ENCODE data around the gene EIF5A.

Gene EIF5A

DNA sequence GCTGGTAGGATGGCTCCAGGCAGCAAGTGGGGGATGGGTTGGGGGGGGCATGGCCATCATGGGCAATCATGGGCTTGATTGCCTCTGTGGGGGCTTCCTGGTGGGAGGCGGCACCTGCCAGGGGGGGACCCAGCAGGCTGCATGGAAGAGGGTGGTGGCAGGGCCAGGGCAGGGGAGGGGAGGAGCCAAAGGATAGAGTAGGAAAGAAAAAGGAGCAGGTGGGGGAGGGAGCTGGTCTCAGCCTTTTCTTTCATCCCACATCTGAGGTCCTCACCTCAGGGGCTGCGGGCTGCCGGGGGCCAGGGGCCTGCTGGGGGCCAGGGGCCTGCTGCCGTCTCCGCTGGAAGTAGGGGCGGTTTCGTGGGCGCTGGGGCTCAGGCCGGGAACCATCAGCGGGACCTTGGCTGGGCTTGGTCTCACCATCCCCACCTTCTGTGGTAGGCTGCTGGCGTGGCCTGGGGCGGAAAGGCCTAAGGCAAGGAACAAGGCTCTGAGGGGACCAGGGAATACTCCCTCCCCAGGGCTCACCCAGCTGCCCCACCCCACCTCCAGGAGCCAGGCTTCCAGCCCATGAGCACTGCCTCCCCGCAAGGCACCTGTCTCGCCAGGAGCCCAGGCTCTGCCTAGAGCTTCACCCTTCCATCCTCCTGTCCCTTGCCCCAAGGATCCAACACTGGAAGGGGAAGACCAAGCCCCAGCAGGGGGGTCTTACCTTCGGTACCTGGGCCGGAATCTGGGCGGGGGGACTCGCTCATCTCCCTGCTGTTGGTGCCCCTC, 18.0 kb upstream of the EIF5A start:
- DNase-seq = no peak

DNA sequence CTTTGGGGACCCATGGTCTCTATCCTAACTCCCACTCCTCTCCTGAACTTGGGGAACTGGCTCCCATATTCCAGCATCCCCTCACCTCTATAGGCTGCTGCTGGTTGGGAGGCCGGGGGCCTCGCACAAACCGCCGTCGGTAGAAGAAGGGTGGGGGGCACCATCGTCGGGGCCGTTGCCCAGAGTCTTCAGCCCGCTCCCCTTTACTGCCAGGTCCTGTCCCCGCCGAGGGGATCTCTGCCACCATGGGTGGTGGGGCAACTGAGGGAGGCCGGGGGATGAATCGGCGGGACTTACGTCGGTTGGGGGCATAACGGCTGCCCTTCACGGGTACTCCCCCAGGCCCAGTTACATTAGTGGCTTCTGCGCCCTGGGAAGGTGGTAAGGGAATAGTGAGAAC, 17.3 kb upstream of the EIF5A start:
- DNase-seq = no peak

DNA sequence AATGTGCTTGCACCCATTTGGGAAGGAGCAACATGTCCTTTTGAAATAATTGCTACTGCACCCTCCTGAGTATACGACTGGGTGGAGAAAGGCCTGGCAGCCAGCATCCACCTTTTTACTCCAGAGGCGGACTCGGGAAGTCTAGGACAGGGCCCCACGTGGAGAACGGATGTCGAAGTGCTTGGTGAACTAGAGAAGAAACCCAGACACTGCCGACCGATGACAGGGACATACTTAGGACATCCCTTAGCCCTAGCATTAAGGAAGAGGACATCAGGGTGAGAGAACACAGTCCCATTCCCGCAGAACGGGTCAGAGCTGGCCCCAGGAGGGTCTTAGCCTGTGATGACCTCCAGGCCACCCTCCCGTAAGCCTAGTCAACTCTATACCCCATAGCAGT, 16.7 kb upstream of the EIF5A start:
- no peak for DNase-seq

DNA sequence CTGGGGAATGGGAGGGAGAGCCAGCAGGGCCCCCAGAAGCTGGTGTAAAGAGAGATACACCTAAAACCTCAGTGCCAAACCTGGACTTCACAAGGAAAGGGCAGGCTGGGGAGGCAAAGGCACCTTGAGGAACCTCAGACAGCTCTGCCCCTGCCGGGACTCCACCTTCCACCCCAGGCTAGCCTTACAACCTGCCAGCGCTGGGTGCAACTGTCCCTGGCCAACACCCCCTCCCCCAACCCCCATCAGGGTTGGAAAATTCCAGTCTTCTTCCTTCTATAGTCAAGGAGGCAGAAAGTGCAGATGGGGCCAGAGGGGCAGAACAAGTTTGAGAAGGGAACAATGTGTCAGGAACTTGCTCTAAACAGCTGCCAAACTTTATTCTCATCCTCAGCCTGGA, 15.2 kb upstream of the EIF5A start:
- DNase-seq = no peak

DNA sequence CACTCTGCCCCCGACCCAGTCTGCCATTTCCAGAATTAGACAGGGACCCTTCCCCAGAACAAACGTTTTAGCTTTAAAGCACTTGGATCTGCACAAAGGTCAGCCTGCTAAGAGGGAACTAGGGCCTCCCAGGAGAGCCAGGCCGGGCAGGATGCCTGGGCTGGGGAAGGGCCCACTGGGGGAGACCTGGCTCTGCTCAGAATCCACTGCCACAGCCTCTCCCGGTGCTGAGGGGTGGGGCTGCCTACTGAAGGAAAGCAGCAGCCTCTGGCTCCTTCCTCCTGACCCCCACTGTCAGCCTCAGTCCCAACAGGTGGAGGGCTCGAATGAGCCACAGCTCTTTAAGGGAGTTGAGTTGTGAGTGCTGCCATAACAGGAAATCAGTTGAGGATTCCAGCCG, 14.7 kb upstream of the EIF5A start:
- no peak for DNase-seq

DNA sequence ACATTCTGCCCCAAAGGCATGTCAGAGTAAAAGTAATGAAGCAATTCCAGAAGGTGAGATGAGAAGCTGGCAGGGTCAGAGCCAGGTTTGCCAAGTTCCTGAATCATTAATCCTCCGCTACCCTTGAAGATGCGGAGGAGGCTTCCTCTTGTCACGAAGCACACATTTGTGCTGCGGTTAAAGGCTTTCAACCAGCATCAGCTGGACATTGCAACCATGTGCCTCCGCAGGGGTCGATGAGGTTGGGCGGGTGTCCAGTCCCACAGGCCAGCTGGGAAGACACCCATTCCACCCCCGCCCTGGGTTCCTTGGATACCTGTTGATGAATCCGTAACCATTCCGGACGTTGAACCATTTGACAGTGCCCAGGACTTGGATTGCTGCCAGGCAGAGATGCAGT, 14.3 kb upstream of the EIF5A start:
- DNase-seq = no peak

DNA sequence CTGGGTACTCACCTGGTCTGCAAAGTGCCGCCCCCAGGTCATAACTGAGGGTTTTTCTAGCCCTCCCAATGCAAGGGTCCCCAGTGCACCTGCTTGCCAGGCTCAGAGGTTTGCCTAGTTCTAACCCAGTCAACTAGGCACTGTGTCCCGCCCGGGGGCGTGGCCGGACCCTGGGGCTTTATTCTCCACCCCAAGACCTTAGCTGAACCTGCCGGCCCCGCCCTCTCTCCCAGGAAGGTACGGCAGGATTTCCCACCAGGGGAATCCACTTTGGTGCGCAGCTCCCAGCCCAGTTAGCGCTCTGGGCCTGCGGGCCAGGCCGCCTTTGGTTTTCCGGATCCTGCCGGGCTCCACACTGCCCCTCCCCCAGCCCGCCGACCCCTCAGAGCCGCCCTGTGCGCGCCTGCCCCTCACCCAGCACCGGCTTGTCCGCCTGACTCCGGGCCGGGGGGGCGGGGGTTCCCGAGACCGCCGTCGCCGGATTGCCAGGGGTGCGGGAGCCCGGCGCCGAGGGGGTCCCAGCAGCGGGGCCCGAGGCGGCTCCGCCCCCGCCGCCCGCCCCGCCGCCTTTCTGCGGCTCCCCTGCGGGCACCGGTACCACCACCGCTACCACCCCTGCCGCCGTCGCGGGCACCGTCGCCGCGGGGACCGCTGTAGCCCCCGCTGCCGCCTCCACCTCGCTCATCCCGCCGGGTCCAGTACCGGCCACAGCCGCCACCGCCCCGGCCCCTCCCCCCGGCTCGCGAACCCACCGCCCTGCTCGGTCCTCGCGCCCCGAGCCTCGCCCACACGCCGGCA, 13.4 kb upstream of the EIF5A start:
- DNase-seq = no peak

DNA sequence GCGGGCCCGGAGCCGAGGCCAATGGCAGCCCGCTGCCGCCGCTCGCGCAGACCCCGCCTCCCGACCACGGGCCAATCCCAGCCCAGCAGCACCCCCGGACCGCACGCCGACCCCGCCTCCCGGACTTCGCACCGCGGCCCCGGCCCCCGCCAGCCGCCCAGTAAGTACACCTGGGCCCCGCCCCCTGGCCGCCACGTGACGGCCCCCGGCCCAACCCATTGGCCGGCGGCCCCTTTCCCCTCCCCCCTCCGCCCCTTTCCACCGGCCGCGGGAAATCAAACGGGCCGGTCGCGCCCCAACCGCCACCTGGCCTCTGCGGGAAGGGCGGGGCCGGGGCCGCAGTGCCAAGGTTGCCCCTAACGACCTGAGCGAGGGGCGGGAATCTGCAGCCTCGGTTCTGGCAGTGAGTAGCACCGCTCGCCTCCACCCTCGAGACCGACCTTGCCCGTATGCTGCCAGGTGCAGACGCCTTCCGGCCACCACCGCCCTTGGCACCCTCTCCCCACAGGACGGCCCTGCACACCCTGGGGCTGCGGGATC, 12.7 kb upstream of the EIF5A start, which contains the start of gene YBX2:
TSS of gene YBX2 (minus strand) at position 26 of the 540 bp plus-strand sequence. CDS start 139 bp downstream, outside the sequence.
- peak; percentile 58 for DNase-seq

DNA sequence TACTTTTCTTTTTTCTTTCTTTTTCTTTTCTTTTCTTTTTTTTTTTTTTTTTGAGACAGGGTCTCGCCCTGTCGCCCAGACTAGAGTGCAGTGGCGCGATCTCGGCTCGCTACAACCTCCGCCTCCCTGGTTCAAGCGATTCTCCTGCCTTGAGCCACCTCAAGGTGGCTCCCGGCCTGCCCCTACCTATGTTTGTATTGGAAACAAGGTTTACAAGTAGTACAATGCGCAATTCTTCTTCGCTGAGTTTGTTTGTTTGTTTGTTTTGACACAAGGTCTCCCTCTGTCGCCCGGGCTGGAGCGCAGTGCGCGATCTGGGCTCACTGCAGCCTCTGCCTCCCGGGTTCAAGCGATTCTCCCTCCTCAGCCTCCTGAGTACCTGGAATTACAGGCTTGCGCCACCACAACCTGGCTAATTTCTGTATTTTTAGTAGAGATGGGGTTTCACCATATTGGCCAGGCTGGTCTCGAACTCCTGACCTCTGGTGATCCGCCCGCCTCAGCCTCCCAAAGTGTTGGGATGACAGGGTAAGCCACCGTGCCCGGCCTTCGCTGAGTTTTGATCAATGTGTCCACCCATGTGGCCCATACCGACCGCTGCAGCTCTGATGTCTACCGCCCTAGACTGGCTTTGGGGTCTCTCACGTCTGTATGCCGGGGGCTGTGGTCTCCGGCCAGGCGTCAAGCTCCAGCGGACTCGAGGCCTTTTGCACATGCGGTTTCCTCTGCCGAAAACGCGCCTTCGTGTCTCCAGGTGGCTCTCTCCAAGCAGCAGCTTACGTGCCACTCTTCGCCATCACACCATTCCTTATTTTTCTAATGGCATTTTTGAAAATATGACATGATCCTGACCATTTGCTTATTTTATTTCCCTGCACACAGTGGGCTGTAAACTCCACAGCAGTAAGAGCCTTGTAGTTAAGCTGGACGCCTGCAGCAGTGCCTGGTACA, 11.9 kb upstream of the EIF5A start:
- DNase-seq = no peak

DNA sequence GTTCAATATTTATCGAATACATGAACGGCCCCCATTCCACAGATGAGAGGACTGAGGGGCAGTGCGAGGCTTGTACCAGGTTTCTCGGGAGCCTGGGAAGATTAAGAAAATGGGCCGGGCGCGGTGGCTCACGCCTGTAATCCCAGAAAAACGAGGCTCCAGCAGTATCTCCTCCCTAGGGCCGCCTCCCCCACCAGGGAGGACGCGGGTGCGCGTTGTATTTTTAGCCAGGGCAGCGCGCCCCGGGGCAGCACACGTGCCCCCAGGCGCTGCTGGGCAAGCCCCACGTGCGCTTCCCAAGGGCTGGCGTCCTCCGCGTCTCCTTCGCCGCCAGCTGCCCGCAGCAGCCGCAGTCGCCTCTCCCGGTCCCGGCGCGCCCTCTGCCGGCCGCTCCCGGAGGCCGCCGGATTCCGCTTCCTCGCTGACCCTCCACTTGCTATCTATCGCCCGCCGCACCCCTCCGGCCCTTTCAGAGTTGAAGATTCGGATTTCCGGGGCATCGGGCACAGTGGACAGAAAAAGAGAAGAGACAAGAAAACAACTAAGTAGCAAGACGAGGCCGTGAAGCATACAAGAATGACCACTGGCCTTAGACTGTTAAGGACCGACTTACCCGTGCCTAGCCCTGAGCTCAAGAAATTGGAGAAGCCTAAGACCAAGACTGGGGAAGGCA, 11.1 kb upstream of the EIF5A start:
- peak; percentile 86 for DNase-seq

DNA sequence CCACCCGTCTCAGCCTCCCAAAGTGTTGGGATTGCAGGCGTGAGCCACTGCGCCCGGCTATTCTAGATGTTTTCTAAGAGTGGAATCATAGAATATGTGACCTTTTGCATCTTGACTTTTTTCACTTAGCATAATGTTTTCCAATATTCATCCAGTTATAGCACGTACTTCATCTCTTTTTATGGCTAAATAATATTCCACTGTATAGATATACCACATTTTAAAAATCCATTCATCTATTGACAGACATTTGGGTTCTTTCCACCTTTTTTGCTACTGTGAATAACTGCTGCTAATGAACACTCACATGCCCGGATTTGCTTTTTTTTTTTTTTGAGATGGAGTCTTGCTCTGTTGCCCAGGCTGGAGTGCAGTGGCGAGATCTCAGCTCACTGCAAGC, 3.2 kb upstream of the EIF5A start:
- no peak for DNase-seq

DNA sequence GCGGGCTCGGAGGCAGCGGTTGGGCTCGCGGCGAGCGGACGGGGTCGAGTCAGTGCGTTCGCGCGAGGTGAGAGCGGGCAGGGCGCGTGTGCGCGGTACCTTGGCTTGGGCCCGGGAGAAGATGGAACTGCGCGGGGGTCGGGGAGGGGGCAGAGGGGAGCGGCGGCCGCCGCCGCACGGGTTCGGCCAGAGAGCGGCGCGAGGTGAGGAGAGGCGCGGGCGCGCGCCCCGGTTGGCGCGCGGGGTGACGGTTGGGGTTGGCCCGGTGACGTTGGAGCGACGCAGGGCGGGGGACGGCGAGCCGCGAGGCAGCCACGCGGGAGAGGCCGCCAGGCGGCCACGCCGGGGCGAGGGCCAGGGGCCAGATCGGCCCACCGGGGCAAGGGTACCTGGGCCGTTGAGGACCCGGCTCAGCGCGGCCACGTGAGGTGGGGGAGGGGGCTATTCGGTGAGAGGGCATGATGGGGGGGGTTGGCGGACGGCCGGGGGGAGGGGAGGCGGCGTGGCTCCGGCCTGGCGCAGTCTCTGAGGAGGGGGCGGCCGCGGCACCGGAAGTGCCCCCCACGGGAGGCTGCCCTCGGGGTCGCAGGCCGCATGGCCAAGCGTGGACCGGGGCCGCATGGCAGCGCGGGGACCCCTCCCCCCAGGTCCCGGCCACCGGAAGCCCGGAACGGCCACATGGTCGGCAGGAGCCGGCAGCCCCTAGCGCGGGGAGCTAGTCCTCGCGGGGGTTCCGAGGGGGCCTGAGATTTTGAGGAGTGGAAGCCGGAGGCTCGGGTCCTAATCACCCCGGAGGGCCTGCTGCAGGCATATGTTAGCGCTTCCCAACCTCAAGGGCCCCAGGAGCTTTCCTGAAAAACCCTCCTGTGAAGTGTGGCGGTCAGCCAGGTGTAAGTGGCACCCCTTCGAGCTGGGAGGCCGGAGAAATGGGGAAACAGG, 527 bp downstream of the EIF5A start:
- DNase-seq = peak; percentile 38

DNA sequence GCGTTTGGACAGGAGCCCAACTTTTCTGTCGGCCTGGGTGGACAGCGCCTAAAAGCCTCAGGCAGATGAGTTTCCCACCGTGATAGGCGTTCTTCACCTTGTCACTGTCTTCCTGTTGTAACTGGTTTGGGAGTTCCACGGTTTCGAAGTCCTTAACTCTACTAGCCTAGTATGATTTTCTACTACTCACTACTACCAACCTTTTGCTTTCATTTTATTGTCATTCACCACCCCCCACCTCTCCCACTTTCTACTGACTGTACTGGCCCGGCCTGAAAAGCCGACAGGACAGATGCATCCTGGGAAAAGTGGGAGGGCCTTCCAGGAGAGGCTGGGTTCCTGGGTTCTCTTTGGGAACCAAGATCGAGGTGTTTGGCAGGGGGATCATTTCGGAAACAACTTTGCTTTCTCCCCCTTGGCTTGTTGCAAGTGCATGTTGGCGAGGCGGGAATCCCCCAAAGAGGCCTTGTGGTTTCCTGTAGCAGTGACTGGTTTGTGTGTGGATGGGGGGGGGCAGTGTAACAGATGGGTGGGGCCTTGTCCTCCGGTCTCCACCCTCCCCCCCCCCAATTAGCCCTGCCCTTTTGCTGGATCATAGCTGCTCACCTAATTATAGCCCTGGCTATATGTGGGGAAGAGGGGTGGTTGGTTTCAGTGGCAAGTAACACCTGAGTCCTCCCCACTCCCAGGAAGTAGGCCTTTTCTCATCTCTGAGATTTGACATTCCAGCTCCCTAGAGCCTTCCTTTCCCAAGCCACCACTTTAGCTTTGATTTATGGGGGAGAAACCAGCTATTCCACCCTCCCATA, 1.4 kb downstream of the EIF5A start:
- DNase-seq = peak; percentile 90

DNA sequence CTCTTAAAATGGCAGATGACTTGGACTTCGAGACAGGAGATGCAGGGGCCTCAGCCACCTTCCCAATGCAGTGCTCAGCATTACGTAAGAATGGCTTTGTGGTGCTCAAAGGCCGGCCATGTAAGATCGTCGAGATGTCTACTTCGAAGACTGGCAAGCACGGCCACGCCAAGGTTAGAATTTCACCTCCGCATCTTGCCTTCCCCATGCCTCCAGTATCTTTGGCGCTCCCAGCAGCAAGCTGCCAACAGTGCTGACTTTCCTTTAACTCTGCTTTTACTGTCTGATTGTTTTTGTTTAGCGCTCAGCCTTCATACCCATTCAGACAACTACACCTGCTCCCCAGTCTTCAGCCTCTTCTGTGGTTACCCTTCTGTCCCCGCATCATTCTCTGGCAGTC, 2.2 kb downstream of the EIF5A start:
- no peak for DNase-seq

DNA sequence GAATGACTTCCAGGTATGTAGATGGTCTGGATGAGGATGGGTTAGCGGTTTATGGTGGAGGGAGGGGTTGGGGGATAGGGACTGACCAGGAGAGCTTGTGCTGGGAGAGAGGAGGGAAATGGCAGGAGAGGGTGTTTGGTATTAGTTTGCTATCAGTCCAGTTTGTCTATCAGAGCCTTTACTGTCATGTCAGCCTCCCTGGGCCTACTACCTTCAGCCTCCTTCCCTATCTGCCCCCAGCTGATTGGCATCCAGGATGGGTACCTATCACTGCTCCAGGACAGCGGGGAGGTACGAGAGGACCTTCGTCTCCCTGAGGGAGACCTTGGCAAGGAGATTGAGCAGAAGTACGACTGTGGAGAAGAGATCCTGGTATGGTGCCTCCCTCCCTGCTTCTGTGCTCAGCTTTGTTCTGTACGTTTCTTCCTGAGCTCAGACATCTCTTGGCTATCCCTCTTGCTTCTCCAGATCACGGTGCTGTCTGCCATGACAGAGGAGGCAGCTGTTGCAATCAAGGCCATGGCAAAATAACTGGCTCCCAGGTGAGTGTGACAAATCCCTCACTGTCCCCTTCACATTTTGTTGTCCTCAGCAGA, 3.8 kb downstream of the EIF5A start:
- no peak for DNase-seq

DNA sequence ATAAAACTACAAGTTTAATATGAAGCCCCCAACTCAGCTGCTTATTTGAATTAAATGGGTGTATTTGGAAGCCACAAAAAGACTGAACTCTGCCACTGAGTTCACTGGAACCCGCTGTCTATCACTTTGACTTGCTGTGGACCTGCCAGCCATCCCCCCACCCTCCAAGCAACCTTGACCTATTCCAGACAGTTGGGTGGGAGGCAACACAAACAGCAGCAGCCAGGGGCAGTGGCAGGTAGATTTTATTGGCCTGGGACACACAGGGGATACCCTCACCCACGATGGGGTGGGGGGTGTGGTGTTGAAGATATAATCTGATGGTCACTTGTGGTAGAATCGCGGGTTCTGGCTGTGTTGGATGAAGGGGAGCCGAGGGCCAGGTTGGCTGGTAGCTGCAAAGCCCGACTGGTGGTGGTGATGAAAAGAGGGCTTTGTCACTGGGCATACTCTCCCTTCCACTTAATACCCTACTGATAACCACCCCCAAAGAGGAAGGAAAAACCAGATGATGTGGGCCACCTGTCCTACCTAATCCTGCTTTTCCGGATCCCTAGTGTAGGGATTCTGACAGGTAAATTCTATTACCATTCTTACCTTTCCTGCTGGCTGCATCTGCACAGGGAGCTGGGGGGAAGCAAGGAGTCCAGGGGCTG, 5.1 kb downstream of the EIF5A start:
- DNase-seq = no peak

DNA sequence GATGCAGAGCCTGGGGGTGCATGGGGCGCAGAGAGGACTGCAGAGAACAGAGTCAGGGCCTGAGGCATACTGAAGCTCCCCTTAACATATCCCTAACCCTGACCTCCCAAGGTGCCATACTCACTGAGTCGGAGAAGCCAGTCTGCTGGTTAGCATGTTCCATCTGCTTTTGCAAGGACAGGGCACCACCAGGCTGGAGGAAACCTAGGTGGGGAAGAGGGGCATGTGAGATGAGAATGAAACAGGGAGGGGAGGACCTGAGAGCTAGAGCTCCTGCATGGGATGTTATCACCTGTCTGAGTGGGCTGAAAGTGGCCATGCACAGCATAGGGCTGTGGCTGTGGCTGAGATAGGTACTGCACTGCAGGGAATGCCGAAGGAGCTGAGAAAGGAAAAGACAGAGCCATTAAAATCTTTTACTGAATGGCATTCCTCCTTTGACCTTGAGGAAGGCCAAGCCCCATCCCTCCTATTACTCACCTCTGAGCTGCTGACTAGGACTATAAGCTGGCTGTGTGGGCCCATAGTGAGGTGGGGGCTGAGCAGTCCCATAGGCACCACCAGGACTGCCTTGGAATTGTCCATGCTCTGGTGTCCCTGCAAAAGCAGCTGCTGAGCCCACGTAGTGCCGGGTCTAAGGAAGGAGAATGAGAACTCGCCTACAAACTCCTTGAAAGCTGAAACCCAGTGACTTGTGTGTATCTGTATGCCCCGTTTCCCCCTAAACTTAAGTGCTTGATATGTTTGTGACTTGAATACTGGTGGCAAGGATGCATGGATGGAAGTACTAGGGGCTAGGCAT, 5.9 kb downstream of the EIF5A start:
- peak; percentile 31 for DNase-seq
